K562 (cell line): ENCODE results near the gene HPRT1. TPM values are rescaled to one million over a fixed set of nuclear protein-coding genes. Genes with fewer than 3 reads are reported as not detected.

ENCODE experiments used
- ATAC-seq: fragments of 200-7000 bp; cut with Tn5 transposase; 3 replicates; pipeline ENCODE4 v1.9.1; 2020; ENCODE audit warnings: moderate library complexity
- BruUV-seq: library from RNA; stranded (reverse); fragments of 400-500 nt; replicated peaks from 2 replicates; lab custom pipeline; 2021; lab: Mats Ljungman, UMichigan
- CTCF ChIA-PET: fragments of 300-600 bp; formaldehyde crosslinking; extraction: SDS; loops from one replicate; lab custom pipeline; 2021; ENCODE audit warnings: low intra/inter-chr PET ratio; lab: Yijun Ruan, JAX
- POLR2A ChIA-PET: fragments of 300-600, 350-650 bp; sonication (Branson Sonifier 250); formaldehyde crosslinking; extraction: SDS; loops from one replicate; lab custom pipeline; 2021; ENCODE audit warnings: antibody characterized with exemption, inconsistent platforms; lab: Yijun Ruan, JAX
- DNase-seq, 4 experiments: peaks; one replicate each; pipeline versions ENCODE4 v3.0.0 to v3.0.0-alpha.2; 2011 to 2018; ENCODE audit warnings: low spot score in 3 of 4, mixed read lengths in 3 of 4; ENCODE audit errors: extremely low read depth in 1 of 4
- FAIRE-seq: peaks from 2 replicates; lab custom pipeline; 2011; peaks lifted over from hg19 to GRCh38; lab: Jason Lieb, UNC
- H2AFZ ChIP-seq: 2 replicates; pipeline ENCODE4 v1.6.0; 2011; ENCODE audit warnings: low read depth, low read length, control low read depth, inconsistent platforms
- H3K27ac ChIP-seq: fragments of 200-600 bp; 3 replicates; pipeline ENCODE4 v1.8.0; 2011; ENCODE audit warnings: low read depth, mild to moderate bottlenecking, control low read depth, inconsistent platforms, low read length, moderate library complexity, mixed read lengths; ENCODE audit errors: extremely low read depth
- H3K27me3 ChIP-seq, 2 experiments: fragments of 300-600 bp in 1 of 2; 2 replicates in 1 of 2; 3 replicates in 1 of 2; pipeline versions ENCODE4 v1.6.0 to v1.8.0; 2011; ENCODE audit warnings: inconsistent platforms in 2 of 2, low read length in 2 of 2, mild to moderate bottlenecking in 1 of 2, mixed read lengths in 1 of 2, moderate library complexity in 1 of 2; ENCODE audit not compliant: control insufficient read depth in 2 of 2, insufficient read depth in 2 of 2
- H3K36me3 ChIP-seq: fragments of 300-600 bp; 3 replicates; pipeline ENCODE4 v1.8.0; 2011; ENCODE audit warnings: mild to moderate bottlenecking, low read length, inconsistent platforms; ENCODE audit not compliant: control insufficient read depth, insufficient read depth
- H3K4me1 ChIP-seq, 2 experiments: fragments of 200-600 bp in 1 of 2; replicated peaks in 1 of 2; 2 replicates in 1 of 2; 3 replicates in 1 of 2; pipeline versions ENCODE4 v1.5.1 to v1.8.0; 2011; ENCODE audit warnings: inconsistent platforms in 2 of 2, low read length in 2 of 2, mild to moderate bottlenecking in 1 of 2, mixed read lengths in 1 of 2, moderate library complexity in 1 of 2; ENCODE audit not compliant: control insufficient read depth in 2 of 2, insufficient read depth in 2 of 2
- H3K4me2 ChIP-seq: 2 replicates; pipeline ENCODE4 v1.6.1; 2011; ENCODE audit warnings: low read length, control low read depth, inconsistent platforms, mixed read lengths; ENCODE audit not compliant: insufficient read depth
- H3K4me3 ChIP-seq: fragments of 200-600 bp; sonication (generic), shearing (Covaris generic); 2 replicates; pipeline ENCODE4 v1.5.1; 2016; ENCODE audit warnings: control low read depth, inconsistent platforms
- H3K79me2 ChIP-seq: fragments of 200-600 bp; 3 replicates; pipeline ENCODE4 v1.8.0; 2011; ENCODE audit warnings: low read length, inconsistent platforms; ENCODE audit not compliant: control insufficient read depth, insufficient read depth
- H3K9ac ChIP-seq, 2 experiments: 2 replicates each; pipeline versions ENCODE4 v1.6.0 to v1.6.1; 2011; ENCODE audit warnings: low read depth in 2 of 2, low read length in 2 of 2, control low read depth in 1 of 2, inconsistent platforms in 1 of 2, mild to moderate bottlenecking in 1 of 2, mixed read lengths in 1 of 2; ENCODE audit not compliant: insufficient read depth in 1 of 2
- H3K9me1 ChIP-seq: one replicate; pipeline ENCODE4 v1.6.0; 2011; ENCODE audit warnings: inconsistent platforms, mild to moderate bottlenecking, low read length, moderate library complexity; ENCODE audit not compliant: control insufficient read depth, insufficient read depth
- H3K9me3 ChIP-seq: replicated peaks from 2 replicates; pipeline ENCODE4 v1.5.1; 2011; ENCODE audit warnings: low read depth, low read length, inconsistent platforms; ENCODE audit not compliant: control insufficient read depth, insufficient read depth
- H4K20me1 ChIP-seq: replicated peaks from 2 replicates; pipeline ENCODE4 v1.6.1; 2011; ENCODE audit warnings: low read length, inconsistent platforms, mixed read lengths; ENCODE audit not compliant: control insufficient read depth, insufficient read depth
- CEBPZ ChIP-seq: fragments of 150-350 bp; IDR thresholded peaks from 2 replicates; pipeline ENCODE4 v1.6.1; 2014; ENCODE audit warnings: low read depth, mild to moderate bottlenecking, low read length, borderline replicate concordance
- CHCHD3 ChIP-seq: fragments of 250-450 bp; sonication (Bioruptor Pico); IDR thresholded peaks from 2 replicates; pipeline ENCODE4 v2.1.2; 2022; ENCODE audit warnings: mild to moderate bottlenecking
- DACH1 ChIP-seq: fragments of 450-650 bp; IDR thresholded peaks from 2 replicates; pipeline ENCODE4 v1.6.1; 2018; ENCODE audit not compliant: partially characterized antibody
- DDX20 ChIP-seq: fragments of 450-650 bp; IDR thresholded peaks from 2 replicates; pipeline ENCODE4 v1.6.1; 2016; ENCODE audit warnings: missing genetic modification characterization, low read depth, mild to moderate bottlenecking, missing compliant biosample characterization, moderate library complexity
- HOMEZ ChIP-seq: fragments of 250-450 bp; sonication (Bioruptor Pico); IDR thresholded peaks from 2 replicates; pipeline ENCODE4 v1.4.0; 2020; ENCODE audit warnings: mild to moderate bottlenecking, moderate library complexity
- MEF2D ChIP-seq: conservative IDR thresholded peaks from 2 replicates; pipeline ENCODE4 v1.6.1; 2016; ENCODE audit warnings: low read depth, missing genetic modification characterization, missing compliant biosample characterization
- MXD1 ChIP-seq: fragments of 250-450 bp; sonication (Bioruptor Pico); IDR thresholded peaks from 2 replicates; pipeline ENCODE4 v1.8.0; 2021; ENCODE audit warnings: borderline replicate concordance, mild to moderate bottlenecking, moderate library complexity; ENCODE audit not compliant: poor library complexity, severe bottlenecking
- PHTF2 ChIP-seq: fragments of 250-450 bp; sonication (Bioruptor Pico); IDR thresholded peaks from 2 replicates; pipeline ENCODE4 v1.5.0; 2021; ENCODE audit warnings: mild to moderate bottlenecking
- RBM17 ChIP-seq: fragments of 200-400 bp; formaldehyde crosslinking; IDR thresholded peaks from 2 replicates; pipeline ENCODE4 v1.6.1; 2017; ENCODE audit warnings: low read depth, mild to moderate bottlenecking, low read length, borderline replicate concordance
- SIN3A ChIP-seq, 2 experiments: fragments of 150-350 bp in 1 of 2; IDR thresholded peaks; 2 replicates each; pipeline ENCODE4 v1.6.1; 2011 to 2016; ENCODE audit warnings: borderline replicate concordance in 2 of 2, low read depth in 2 of 2, low read length in 2 of 2, mild to moderate bottlenecking in 2 of 2, moderate library complexity in 2 of 2; ENCODE audit not compliant: control insufficient read depth in 1 of 2
- ZBTB2 ChIP-seq: fragments of 450-650 bp; IDR thresholded peaks from 2 replicates; pipeline ENCODE4 v1.6.1; 2016; ENCODE audit warnings: antibody characterized with exemption
- ZNF3 ChIP-seq: fragments of 250-450 bp; sonication (Bioruptor Pico); IDR thresholded peaks from 2 replicates; pipeline ENCODE4 v1.5.0; 2021; ENCODE audit warnings: mild to moderate bottlenecking, moderate library complexity
- ZNF76 ChIP-seq: fragments of 250-450 bp; sonication (Bioruptor Pico); IDR thresholded peaks from 2 replicates; pipeline ENCODE4 v1.4.0; 2020; ENCODE audit warnings: mild to moderate bottlenecking, moderate library complexity, borderline replicate concordance
- WGBS: fragments of 100-300 bp; shearing (Covaris generic); methylation state at CpG from one replicate; pipeline ENCODE4 v1.1.6; 2016; ENCODE audit warnings: low coverage, mixed read lengths; ENCODE audit not compliant: insufficient coverage; ENCODE audit errors: missing lambda C conversion rate; 5-methylcytosine and 5-hydroxymethylcytosine counted together
- in situ Hi-C: fragments of 300-500 bp; cut with MboI; formaldehyde crosslinking; loops from 4 replicates; pipeline ENCODE4 v1.15.0; 2018; ENCODE audit warnings: inconsistent platforms, mixed read lengths
- intact Hi-C: fragments of 100-400 bp; cut with micrococcal nuclease; formaldehyde crosslinking; loops from 2 replicates; pipeline ENCODE4 v1.14.2; 2022
- polyA plus RNA-seq, 8 experiments: library from polyadenylated mRNA; depleted of rRNA in 4 of 8; stranded (reverse) in 5 of 8; unstranded in 3 of 8; fragments of >200 nt; fragmentation: Nextera tagmentation in 2 of 8; fragmentation: Illumina TruSeq in 1 of 8; extraction: Ambion mirVana in 2 of 8; extraction: Trizol in 1 of 8; gene quantifications; 2 replicates each; pipeline versions ENCODE4 v1.2.1 to v1.2.3, GENCODE V29; 2011 to 2014; ENCODE audit warnings: inconsistent platforms in 1 of 8, missing spikeins in 1 of 8
- total RNA-seq, 7 experiments: library from RNA; depleted of rRNA in 6 of 7; stranded (reverse); fragments of >200 nt in 6 of 7; fragmentation: Illumina TruSeq in 2 of 7; extraction: Trizol in 2 of 7; gene quantifications; 2 replicates each; pipeline versions ENCODE4 v1.2.1 to v1.2.3, GENCODE V29; 2011 to 2021; ENCODE audit warnings: low replicate concordance in 1 of 7

Gene HPRT1
- total and polyA plus RNA-seq, 9 of the 15 experiments (the other 6 are each of a cell fraction or from before 2014, with no cell fraction given) = 24.4 to 158 (median 104) TPM

GRCh38 chrX:134480061-134480460, 20.1 kb downstream of the HPRT1 start (continued):
- no peak for TF ChIP-seq CEBPZ
- TF ChIP-seq DDX20 (tag) = no peak
- TF ChIP-seq RBM17 = no peak
- TF ChIP-seq CHCHD3 = no peak
- no peak for TF ChIP-seq PHTF2 (CRISPR knock-in tag)

- no peak for DNase-seq
- no peak for TF ChIP-seq ZNF76 (CRISPR knock-in tag)
- no peak for TF ChIP-seq ZNF3 (CRISPR knock-in tag)
- no peak for TF ChIP-seq MEF2D (tag)
- TF ChIP-seq DACH1 = peak; percentile 93
- no peak for TF ChIP-seq HOMEZ
- no peak for TF ChIP-seq MXD1 (CRISPR knock-in tag)
- TF ChIP-seq SIN3A (IDR thresholded peaks at IDR 0.05; ENCODE audit: borderline replicate concordance in 2 of 2, control insufficient read depth in 1 of 2, low read depth in 2 of 2, low read length in 2 of 2) = no peak
- TF ChIP-seq ZBTB2 = 0 out of 2 replicates have a peak, but pooled peaks have one; percentile 29
- Histone ChIP-seq H3K36me3 (peaks cover 57% of the 10 kb centered on the region), H3K27ac (no peak overlapping the region), H4K20me1 (no peaks in the 10 kb centered on the region; the same call in 1 of the 2 replicates), H3K27me3 (no peaks in the 10 kb centered on the region), H3K9ac (no peak overlapping the region), H3K9me3 (no peaks in the 10 kb centered on the region), H3K4me2 (no peak overlapping the region), H3K79me2 (peaks cover 2% of the 10 kb centered on the region; the same call in 1 of the 3 replicates), H3K4me1 (no peaks in the 10 kb centered on the region), H3K9me1 (no peaks in the 10 kb centered on the region), H3K4me3 (no peak overlapping the region), H2AFZ (no peak overlapping the region)
- in situ Hi-C loops (no loop called here), intact Hi-C loops (loop anchor here (5.0 to 10.0 kb wide), 3 partner anchors 271 to 513 kb away; partner anchors contain the start of gene SMIM10)
- WGBS = 82% methylated on average over 2 of the region's 2 CpGs
- no peak for ATAC-seq
- no peak for FAIRE-seq
- POLR2A ChIA-PET = no interaction called here
- no TSS peak for BruUV-seq
- CTCF ChIA-PET = no interaction called here
Measured at GRCh38 chrX:134481339-134481738, 21.4 kb downstream of the HPRT1 start.
